Panc1 (cell line): ENCODE results near the gene B4GAT1.

Source experiments
- CTCF ChIP-seq: fragments of 450-650 bp; IDR thresholded peaks from 2 replicates; pipeline ENCODE4 v1.5.1; 2017; ENCODE audit warnings: mild to moderate bottlenecking
- POLR2AphosphoS5 ChIP-seq: IDR thresholded peaks from 2 replicates; pipeline ENCODE4 v1.6.1; 2012; ENCODE audit warnings: mild to moderate bottlenecking, low read depth, low read length, moderate library complexity
- REST ChIP-seq, 2 experiments: IDR thresholded peaks; 2 replicates each; pipeline ENCODE4 v1.6.1; 2011 to 2012; ENCODE audit warnings: low read depth in 2 of 2, control low read depth in 1 of 2, low read length in 1 of 2, mild to moderate bottlenecking in 1 of 2, moderate library complexity in 1 of 2; ENCODE audit not compliant: insufficient read depth in 1 of 2
- SIN3A ChIP-seq: IDR thresholded peaks from 2 replicates; pipeline ENCODE4 v1.6.1; 2012; ENCODE audit warnings: low read depth, mild to moderate bottlenecking, low read length, moderate library complexity, borderline replicate concordance; ENCODE audit not compliant: insufficient read depth

GRCh38 chr11:66317723-66318599 lies 29.5 kb downstream of the B4GAT1 start:
- no peak for TF ChIP-seq CTCF
- no peak for TF ChIP-seq POLR2AphosphoS5
- no peak for TF ChIP-seq REST (IDR thresholded peaks at IDR 0.05; ENCODE audit: insufficient read depth in 1 of 2, low read depth in 2 of 2, low read length in 1 of 2)
- TF ChIP-seq SIN3A, result no peak
